ENCODE data around the gene CACNA1A.

GRCh38 chr19:13302526-13303270, 203.6 kb downstream of the CACNA1A start:
- no peak for TF ChIP-seq FOXA1 (IDR thresholded peaks at IDR 0.05)
- no peak for TF ChIP-seq FOXK2 (IDR thresholded peaks at IDR 0.05)
- no peak for TF ChIP-seq PKNOX1 (IDR thresholded peaks at IDR 0.05)
- no peak for TF ChIP-seq SP1 (IDR thresholded peaks at IDR 0.05)
- TF ChIP-seq TARDBP (IDR thresholded peaks at IDR 0.05): no peak
- no peak for TF ChIP-seq SUZ12 (IDR thresholded peaks at IDR 0.05)
- no peak for TF ChIP-seq FOXM1 (IDR thresholded peaks at IDR 0.05; ENCODE audit: borderline replicate concordance)
